OCI-LY3 (cell line): Measurements from ENCODE around the gene RIGI.
"Not testable (repeated sequence)": the region's sequence is repeated elsewhere in the genome, so short reads cannot be mapped to it uniquely, and the experiment has no call there.

ENCODE experiments used
- H2AFZ ChIP-seq: fragments of 200-600, 300-600 bp; shearing (Covaris generic); 2 replicates; pipeline ENCODE4 v1.6.0; 2014; ENCODE audit warnings: antibody characterized with exemption, low read depth, low read length
- H3K27ac ChIP-seq: fragments of 200-600, 300-600 bp; sonication (generic); 2 replicates; pipeline ENCODE4 v1.5.1; 2014; ENCODE audit warnings: mild to moderate bottlenecking, low read length, moderate library complexity, mixed read lengths
- H3K27me3 ChIP-seq: fragments of 200-600, 300-600 bp; sonication (generic); 2 replicates; pipeline ENCODE4 v1.6.1; 2014; ENCODE audit warnings: low read depth, low read length, mixed read lengths
- H3K36me3 ChIP-seq: fragments of 200-600, 300-600 bp; sonication (generic); replicated peaks from 2 replicates; pipeline ENCODE3; 2014; ENCODE audit warnings: low read depth, low read length, mixed read lengths
- H3K4me1 ChIP-seq: fragments of 300-600, 200-600 bp; sonication (generic); 2 replicates; pipeline ENCODE4 v1.6.1; 2014; ENCODE audit warnings: low read length, mixed read lengths
- H3K4me2 ChIP-seq: fragments of 200-600, 300-600 bp; sonication (generic); 2 replicates; pipeline ENCODE4 v1.6.1; 2014; ENCODE audit warnings: low read length, mixed read lengths
- H3K4me3 ChIP-seq: fragments of 300-600, 200-600 bp; sonication (generic); 2 replicates; pipeline ENCODE4 v1.5.1; 2014; ENCODE audit warnings: antibody characterized with exemption, mild to moderate bottlenecking, low read length, moderate library complexity
- H3K79me2 ChIP-seq: fragments of 300-600, 200-600 bp; shearing (Covaris generic); 2 replicates; pipeline ENCODE4 v1.6.1; 2014; ENCODE audit warnings: mild to moderate bottlenecking, low read length, mixed read lengths
- H3K9ac ChIP-seq: fragments of 300-600, 200-600 bp; shearing (Covaris generic); 2 replicates; pipeline ENCODE4 v1.6.0; 2014; ENCODE audit warnings: mild to moderate bottlenecking, low read length, moderate library complexity
- H3K9me3 ChIP-seq: fragments of 200-600, 300-600 bp; shearing (Covaris generic); 2 replicates; pipeline ENCODE4 v1.6.1; 2014; ENCODE audit warnings: low read length, mixed read lengths; ENCODE audit not compliant: insufficient read depth
- H4K20me1 ChIP-seq: fragments of 200-600, 300-600 bp; sonication (generic); 2 replicates; pipeline ENCODE4 v1.6.1; 2016; ENCODE audit warnings: low read length, mixed read lengths; ENCODE audit not compliant: insufficient read depth
- EZH2phosphoT487 ChIP-seq: fragments of 200-600 bp; shearing (Covaris generic); IDR thresholded peaks from 2 replicates; pipeline ENCODE4 v1.6.1; 2018; ENCODE audit warnings: antibody characterized with exemption, mixed run types, low read depth
- TF ChIP-seq, protein P1 (sequence below): fragments of 200-600, 300-600 bp; sonication (generic); IDR thresholded peaks from 2 replicates; pipeline ENCODE4 v1.5.1; 2014; ENCODE audit warnings: antibody characterized with exemption, low read length, low read depth

The RIGI gene

DNA sequence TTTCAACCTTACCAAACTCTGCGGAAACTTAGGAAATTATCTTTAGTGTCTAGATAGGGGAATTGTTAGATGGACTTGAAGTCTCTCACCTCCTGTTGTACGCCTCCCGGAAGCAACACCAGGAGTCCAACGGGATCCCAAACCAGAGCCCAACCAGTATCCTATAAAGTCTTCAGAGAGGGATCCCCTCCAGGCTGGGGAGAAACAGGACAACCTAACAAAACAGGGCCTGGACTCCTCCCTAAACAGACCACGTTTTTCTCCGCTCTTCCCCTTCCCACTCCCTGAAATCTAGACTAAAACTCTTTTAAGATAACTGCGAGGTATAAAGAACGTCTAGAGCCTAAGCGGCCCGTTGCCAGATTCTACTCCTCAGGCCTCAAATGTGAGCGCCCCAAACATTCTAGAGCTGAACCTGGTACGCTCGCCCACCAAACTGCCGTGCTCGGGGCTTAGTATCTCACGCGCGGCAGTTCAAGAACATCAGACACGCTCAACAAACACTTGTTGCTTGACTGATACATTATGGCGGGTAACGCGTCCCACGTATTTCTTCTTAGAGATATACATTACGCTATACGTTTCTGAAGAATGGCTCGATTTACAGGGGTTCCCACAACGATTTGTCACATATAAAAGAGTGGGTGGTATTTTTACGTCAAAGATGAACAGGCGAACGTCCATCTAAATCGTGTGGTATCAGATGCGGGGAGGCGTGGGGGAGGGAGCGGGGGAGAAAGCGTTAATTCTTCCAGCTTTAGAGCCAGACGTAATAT lies 25.5 kb upstream of the RIGI start:
- Histone ChIP-seq H3K9me3 (no peaks in the 10 kb centered on the region), H3K4me3 (peak overlapping the region; percentile 87), H3K27ac (peak overlapping the region; percentile 69), H3K79me2 (peaks cover 60% of the 10 kb centered on the region), H3K4me2 (peak overlapping the region; percentile 86), H3K9ac (peak overlapping the region; percentile 81), H2AFZ (peak overlapping the region; percentile 81), H4K20me1 (peaks cover 3% of the 10 kb centered on the region; the same call in 1 of the 2 replicates), H3K27me3 (no peaks in the 10 kb centered on the region), H3K4me1 (peaks cover 4% of the 10 kb centered on the region), H3K36me3 (no peaks in the 10 kb centered on the region)
- no peak for TF ChIP-seq EZH2phosphoT487
- TF ChIP-seq, protein P1, sequence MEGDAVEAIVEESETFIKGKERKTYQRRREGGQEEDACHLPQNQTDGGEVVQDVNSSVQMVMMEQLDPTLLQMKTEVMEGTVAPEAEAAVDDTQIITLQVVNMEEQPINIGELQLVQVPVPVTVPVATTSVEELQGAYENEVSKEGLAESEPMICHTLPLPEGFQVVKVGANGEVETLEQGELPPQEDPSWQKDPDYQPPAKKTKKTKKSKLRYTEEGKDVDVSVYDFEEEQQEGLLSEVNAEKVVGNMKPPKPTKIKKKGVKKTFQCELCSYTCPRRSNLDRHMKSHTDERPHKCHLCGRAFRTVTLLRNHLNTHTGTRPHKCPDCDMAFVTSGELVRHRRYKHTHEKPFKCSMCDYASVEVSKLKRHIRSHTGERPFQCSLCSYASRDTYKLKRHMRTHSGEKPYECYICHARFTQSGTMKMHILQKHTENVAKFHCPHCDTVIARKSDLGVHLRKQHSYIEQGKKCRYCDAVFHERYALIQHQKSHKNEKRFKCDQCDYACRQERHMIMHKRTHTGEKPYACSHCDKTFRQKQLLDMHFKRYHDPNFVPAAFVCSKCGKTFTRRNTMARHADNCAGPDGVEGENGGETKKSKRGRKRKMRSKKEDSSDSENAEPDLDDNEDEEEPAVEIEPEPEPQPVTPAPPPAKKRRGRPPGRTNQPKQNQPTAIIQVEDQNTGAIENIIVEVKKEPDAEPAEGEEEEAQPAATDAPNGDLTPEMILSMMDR, result no peak

DNA sequence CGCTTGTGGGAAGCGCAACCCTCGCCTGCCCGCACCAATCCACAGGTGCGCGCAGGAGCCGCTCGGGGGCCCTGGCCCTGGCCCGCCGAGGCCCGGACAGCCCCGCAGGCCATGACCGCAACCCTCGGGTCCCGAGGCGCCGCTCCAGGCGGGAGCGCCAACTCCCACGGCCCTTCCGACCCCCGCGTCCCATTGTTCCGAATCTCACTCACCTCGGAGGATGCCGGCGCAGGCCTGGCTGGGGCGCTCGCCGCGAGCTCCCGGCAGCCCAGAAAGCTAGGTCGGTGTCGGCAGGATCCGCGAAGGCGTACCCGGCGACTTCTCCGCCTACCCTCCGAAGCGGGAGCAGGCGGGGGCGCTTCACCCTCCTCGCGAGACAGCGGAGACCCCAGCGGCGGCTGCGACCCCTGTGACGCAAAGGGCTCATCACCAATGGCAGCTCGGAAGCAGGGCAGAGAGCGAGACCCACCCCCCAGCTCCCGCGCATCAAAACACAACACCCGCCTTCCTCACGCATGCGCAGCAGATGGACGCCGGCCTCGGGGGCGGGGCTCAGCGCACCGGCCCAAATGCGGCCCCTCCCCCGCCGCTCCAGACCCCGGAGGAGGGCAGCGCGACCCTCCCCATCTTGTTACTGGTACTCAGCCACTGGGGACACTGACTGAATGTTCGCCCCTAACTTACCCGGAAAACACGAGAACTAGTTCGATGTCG lies 24.7 kb upstream of the RIGI start:
- peak overlapping the region; percentile 86 for H3K4me2 ChIP-seq
- peak overlapping the region; percentile 69 for H3K27ac ChIP-seq
- H4K20me1 ChIP-seq, result peaks cover 3% of the 10 kb centered on the region; the same call in 1 of the 2 replicates
- peak overlapping the region; percentile 81 for H3K9ac ChIP-seq
- H3K4me3 ChIP-seq, result peak overlapping the region; percentile 87
- no peak for TF ChIP-seq EZH2phosphoT487
- TF ChIP-seq, protein P1, result 0 out of 2 replicates have a peak, but pooled peaks have one; percentile 14
- H3K9me3 ChIP-seq, result no peaks in the 10 kb centered on the region
- peaks cover 68% of the 10 kb centered on the region for H3K79me2 ChIP-seq
- H2AFZ ChIP-seq, result peak overlapping the region; percentile 81; the same call in 1 of the 2 replicates
- no peaks in the 10 kb centered on the region for H3K36me3 ChIP-seq
- H3K4me1 ChIP-seq, result peaks cover 4% of the 10 kb centered on the region
- H3K27me3 ChIP-seq, result no peaks in the 10 kb centered on the region

DNA sequence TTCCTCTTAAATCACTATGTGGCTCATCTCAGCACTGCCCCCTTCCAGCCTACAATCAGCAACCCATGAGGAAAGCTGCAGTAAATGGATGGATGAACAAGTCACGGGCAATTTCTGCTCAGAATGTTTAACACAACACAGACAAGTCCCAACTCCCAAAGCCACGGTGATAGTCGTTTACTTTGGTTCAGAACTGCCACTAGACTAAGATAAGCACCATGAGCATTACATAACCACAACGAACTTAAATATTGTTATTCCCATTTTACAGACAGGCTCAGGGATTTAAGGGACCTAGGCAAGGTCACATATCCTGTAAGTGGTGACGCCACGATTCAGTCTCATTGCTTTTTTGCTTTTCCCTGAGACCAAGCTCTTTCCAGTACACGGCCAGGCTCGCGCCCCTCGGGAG lies 24.2 kb upstream of the RIGI start:
- Histone ChIP-seq H3K4me1 (peaks cover 4% of the 10 kb centered on the region), H3K4me2 (peak overlapping the region; percentile 82), H3K79me2 (peaks cover 73% of the 10 kb centered on the region), H3K36me3 (no peaks in the 10 kb centered on the region), H3K27ac (peak overlapping the region; percentile 24), H3K4me3 (peak overlapping the region; percentile 87), H2AFZ (peak overlapping the region; percentile 20; the same call in 1 of the 2 replicates), H3K27me3 (no peaks in the 10 kb centered on the region), H4K20me1 (peaks cover 3% of the 10 kb centered on the region; the same call in 1 of the 2 replicates), H3K9me3 (no peaks in the 10 kb centered on the region), H3K9ac (peak overlapping the region; percentile 75)
- no peak for TF ChIP-seq EZH2phosphoT487
- TF ChIP-seq, protein P1, result no peak

DNA sequence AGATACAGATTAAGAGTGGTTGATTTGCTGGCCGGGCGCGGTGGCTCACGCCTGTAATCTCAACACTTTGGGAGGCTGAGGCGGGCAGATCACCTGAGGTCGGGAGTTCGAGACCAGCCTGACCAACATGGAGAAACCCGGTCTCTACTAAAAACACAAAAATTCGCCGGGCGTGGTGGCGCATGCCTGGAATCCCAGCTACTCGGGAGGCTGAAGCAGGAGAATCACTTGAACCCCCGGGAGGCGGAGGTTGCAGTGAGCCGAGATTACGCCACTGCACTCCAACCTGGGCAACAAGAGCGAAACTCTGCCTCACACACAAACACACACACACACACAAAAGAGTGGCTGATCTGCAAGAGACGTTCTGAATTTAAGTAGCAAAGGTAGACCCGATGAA lies 22.2 kb upstream of the RIGI start:
- H4K20me1 ChIP-seq, H3K27ac ChIP-seq, H3K36me3 ChIP-seq, H3K27me3 ChIP-seq, H3K4me1 ChIP-seq, H3K4me3 ChIP-seq, H3K4me2 ChIP-seq, H3K9me3 ChIP-seq, H2AFZ ChIP-seq, H3K9ac ChIP-seq: not testable (repeated sequence)
- peaks cover 86% of the 10 kb centered on the region for H3K79me2 ChIP-seq
